SIG-M5 (cell line): Measurements from ENCODE around the gene TMEM200C.

Experiments
- DNase-seq: peaks from one replicate; lab custom pipeline; 2025; lab: John Stamatoyannopoulos, UW

TMEM200C gene

GRCh38 chr18:5895299-5895875 is at the start of gene TMEM200C:
Gene TMEM200C (minus strand): TSS chr18:5895522. CDS start chr18:5892063, 3,459 bp downstream.
- DNase-seq = no peak

DNA sequence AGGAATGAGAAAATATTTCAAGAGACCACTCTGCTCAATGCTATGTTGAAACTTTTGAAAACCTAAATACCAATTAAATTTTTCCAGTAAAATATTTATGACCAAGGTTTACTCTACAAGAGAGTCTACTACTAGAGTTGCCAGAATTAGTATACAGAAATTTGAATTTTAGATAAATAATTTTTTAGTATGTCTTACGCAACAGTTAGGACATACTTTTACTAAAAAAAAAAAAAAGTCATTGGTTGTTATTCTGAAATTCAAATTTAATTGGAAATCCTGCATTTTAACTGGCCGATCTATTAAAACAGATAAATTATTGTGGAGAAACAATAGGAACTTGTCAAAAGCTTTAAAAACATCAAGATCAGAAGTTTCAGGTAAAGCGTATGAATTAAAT is 49.1 kb upstream of the TMEM200C start:
- DNase-seq = no peak

- DNase-seq = no peak
Observed at GRCh38 chr18:5943514-5943913, 48.2 kb upstream of the TMEM200C start.

- DNase-seq = no peak
Observed at GRCh38 chr18:5942591-5942990, 47.3 kb upstream of the TMEM200C start.

DNA sequence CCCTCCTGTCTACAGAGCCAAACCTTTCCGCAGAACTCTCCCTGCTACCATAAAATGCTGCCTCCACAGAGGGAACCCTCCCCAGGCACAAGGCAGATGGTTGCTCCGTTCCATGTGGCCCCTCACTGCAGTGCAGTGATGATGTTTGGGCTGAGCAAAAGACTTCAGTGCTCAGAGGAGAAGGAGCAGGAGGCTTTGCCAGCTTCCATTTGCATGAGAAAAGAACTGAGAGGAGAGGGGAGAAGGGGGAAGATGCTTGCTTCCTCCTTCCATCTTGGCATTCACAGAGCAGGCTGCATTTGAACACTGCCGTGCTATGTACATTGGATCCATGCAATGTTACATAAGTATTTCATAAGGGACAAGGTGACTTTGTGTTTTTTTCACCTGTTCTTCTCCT is 46.6 kb upstream of the TMEM200C start:
- DNase-seq = no peak

DNA sequence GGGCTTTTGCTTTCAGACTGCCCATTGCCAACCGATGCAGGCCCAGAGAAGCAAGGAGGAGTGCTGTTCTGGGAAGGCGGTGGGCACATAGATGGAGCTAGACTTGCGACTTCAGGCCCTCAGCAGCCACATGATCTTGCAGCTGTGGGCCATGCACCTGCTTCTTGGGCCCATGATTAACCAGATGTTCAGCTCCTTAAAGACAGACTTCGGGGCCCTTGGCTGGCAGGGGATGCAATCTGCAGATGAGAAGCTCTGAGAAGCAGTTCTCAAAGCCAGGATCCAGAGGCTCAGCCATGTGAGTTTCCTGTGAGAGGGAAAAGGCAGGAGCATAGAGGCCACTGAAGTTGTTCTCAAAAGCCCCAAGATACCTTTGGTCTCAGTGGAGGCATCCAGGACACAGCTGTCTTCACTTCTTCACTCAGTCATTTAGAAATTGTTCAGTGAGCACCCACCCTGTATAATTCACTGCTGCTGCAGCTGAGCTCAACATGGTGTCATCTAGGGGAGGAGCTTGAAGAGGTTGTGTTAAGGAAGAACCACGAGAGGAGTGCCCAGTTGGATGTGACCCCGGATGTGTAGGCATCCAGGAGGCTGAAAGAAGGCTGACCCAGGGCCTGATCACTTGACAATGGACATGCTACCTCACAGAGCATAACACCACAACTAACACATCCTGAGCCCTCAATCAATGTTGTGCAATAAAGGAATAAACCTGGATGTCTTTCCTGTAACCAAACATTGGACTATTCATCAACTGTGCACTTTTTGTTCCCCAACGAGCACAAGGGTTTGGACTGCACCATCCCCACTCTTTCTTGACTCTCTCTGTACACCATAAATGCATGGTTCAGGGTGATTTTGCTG is 44.7 kb upstream of the TMEM200C start:
- no peak for DNase-seq

- no peak for DNase-seq
Observed at GRCh38 chr18:5937795-5938194, 42.5 kb upstream of the TMEM200C start.

- no peak for DNase-seq
Observed at GRCh38 chr18:5937121-5937520, 41.8 kb upstream of the TMEM200C start.

GRCh38 chr18:5930789-5931188 is 35.5 kb upstream of the TMEM200C start:
- no peak for DNase-seq

- no peak for DNase-seq
Observed at GRCh38 chr18:5918205-5918858, 23.0 kb upstream of the TMEM200C start.

- DNase-seq = no peak
Observed at GRCh38 chr18:5914951-5915350, 19.6 kb upstream of the TMEM200C start.

DNA sequence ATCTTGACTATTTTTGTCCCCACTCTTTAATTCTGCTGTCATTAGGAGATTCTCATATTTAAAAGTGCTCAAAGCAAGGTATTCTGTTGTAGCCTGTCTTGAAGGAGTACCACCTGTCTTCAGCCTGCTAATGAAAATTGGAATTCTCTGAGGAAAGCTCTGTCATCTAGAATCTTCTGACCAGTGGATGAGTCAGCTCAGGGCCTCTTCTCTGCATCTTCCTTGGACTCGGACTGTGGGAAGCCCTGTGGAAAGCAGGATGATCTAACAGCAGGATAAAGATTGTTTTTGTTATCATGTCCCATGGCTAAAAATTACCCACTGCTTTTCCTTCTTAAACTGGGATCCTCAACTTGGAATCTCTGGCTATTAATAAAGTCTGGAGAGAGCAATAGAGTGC is 18.7 kb upstream of the TMEM200C start:
- no peak for DNase-seq

DNA sequence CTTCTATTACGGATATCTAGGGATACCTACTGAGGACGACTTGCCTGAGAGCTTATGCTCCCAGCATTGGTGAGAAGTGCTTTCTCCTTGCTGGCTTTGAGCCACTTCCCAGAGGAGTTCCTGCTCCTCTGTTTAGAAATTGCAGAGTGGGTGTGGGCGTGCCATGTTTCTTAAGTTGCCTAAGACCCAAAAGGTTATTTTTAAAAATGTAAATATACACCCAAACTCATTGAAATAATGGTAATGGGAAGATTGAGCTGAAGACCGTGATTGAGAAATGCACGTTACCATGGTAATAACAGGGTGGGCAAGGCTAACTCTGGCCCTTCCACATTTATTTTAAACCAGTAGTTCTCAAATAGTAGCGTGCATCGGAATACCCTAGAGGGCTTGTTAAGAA is 17.2 kb upstream of the TMEM200C start:
- no peak for DNase-seq

- no peak for DNase-seq
Observed at GRCh38 chr18:5909125-5909524, 13.8 kb upstream of the TMEM200C start.

DNA sequence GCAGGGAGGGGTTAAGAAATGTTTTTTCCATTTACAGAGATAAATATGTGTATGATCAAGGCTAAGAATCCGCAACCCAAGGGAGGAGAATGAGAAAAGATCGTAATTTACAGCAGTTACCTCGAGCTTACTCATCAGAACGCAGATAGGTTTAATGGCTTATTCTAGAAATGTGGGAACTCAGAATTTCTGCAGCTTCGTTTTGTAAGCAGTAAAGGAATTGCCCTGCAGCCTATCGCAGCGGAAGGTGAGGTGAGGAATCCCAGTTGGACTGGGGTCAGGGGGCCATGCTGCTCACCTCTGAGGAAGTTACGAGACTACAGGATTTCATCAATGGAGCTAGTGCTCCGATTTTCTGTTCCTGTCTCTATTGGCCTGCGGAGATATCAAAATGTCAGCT is 8.1 kb upstream of the TMEM200C start:
- no peak for DNase-seq

DNA sequence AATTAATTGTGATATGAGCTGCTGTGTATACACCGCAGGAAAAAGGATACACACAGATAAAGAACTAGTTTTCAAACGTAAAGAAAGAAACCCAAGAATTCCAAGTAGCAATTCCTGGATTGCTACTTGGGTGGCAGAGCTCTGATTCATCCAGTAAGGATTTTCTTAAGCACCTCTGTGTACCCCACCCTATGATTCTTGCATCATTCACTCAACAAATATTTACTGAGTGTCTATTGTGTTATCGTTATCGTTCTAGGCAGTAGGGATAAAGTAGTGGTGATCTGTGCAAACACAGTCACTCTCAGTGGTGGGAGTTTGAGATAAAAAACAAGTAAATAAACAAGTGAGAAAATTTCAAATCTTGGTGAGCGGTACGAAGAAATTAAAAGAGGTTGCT is 4.9 kb upstream of the TMEM200C start:
- no peak for DNase-seq

GRCh38 chr18:5899835-5900234 is 4.5 kb upstream of the TMEM200C start:
- DNase-seq = no peak

GRCh38 chr18:5895876-5896740 is 786 bp upstream of the TMEM200C start:
- DNase-seq = no peak

DNA sequence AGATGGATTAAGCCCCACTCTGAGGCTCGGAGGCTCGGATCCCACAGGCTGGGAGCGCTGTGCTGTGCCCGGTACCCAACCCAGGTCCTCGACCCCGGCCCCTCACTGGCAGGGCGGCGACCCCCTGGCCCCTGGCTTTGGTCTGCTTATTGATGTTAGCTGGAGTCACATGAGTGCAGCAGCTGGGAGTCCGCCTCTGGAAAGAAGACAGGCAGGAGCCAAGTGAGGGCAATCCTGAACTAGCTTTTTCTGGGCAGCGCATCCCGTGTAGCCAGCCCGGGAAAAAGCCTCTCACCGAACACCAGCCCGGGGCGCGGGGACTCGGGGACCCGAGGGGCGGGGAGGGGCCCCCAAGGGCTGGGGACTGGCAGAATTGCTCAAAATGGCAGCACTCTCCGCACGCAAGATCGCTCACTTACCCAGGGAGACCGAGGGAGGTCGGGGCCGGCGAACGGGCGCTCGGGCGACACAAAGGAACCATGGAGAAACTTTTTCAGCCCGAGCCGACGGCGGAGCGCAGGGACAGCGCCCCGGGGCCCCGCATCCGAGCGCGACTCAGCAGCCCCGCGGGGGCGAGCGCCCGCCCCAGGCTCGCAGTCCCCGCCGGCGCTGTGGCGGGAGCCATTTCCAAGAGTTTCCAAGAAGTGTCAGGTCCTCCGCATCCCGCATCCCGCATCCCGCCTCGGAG is 567 bp downstream of the TMEM200C start:
- no peak for DNase-seq

GRCh38 chr18:5893956-5894610 is 1.2 kb downstream of the TMEM200C start:
- DNase-seq = no peak

DNA sequence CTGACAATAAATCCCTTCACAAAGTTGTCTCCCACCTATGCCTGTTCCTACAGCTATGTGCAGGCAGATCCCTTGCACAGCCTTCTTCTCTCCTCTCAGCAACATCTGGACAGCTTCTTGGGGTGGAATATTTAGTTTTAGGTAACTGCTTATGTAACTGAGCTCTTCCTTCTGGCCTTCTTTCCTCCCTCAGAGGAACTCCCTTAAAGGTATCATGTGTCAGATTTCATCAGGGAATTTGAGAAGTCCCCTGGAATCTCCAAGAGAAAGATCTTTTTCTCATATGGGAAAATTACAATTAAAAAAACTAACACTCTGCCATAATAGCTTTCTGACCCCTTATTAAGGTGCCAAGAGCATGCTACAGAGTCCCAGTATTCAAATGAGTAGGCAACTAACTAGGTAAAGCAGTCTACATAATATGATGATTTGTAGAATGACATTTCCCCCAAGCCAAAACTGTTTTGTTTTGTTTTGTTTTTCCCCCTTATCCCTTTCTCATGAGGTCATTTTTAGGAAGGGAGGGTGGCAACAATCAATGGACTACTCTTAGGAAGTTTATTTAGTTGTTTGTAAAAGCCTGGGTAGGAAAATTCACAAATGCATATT is 2.4 kb downstream of the TMEM200C start:
- no peak for DNase-seq
